IMR-90 (cell line): ENCODE results near the gene FBP1. TPM values are rescaled to one million over a fixed set of nuclear protein-coding genes. Genes with fewer than 3 reads are reported as not detected.

Source experiments
- ATAC-seq: fragments of 200-7000 bp; cut with Tn5 transposase; 2 replicates; pipeline ENCODE4 v1.9.1; 2020; ENCODE audit warnings: low read depth, mild to moderate bottlenecking, moderate library complexity
- BruUV-seq: library from RNA; stranded (reverse); fragments of 400-500 nt; replicated peaks from 2 replicates; lab custom pipeline; 2021; lab: Mats Ljungman, UMichigan
- CTCF ChIA-PET: fragments of 300-600 bp; formaldehyde crosslinking; extraction: SDS; loops from one replicate; lab custom pipeline; 2021; ENCODE audit warnings: antibody characterized with exemption; lab: Yijun Ruan, JAX
- POLR2A ChIA-PET: fragments of 300-600 bp; sonication (Branson Sonifier 250); formaldehyde crosslinking; loops from one replicate; lab custom pipeline; 2022; ENCODE audit warnings: antibody characterized with exemption; ENCODE audit not compliant: unreplicated experiment; lab: Charles Lee
- DNase-seq: peaks from one replicate; pipeline ENCODE4 v3.0.0; 2013
- H2AFZ ChIP-seq: replicated peaks from 2 replicates; pipeline ENCODE3; 2013; ENCODE audit warnings: low read length, mild to moderate bottlenecking; ENCODE audit not compliant: poor library complexity
- H2AK5ac ChIP-seq: 2 replicates; pipeline ENCODE4 v1.6.1; 2013; ENCODE audit warnings: low read depth, low read length, inconsistent platforms
- H2AK9ac ChIP-seq: replicated peaks from 2 replicates; pipeline ENCODE3; 2013; ENCODE audit warnings: mild to moderate bottlenecking, low read depth, low read length, moderate library complexity; ENCODE audit not compliant: poor library complexity
- H2BK120ac ChIP-seq: 2 replicates; pipeline ENCODE4 v1.6.1; 2013; ENCODE audit warnings: low read depth, low read length, inconsistent platforms
- H2BK15ac ChIP-seq: 3 replicates; pipeline ENCODE4 v1.6.1; 2013; ENCODE audit warnings: low read depth, low read length, inconsistent platforms
- H2BK20ac ChIP-seq: 2 replicates; pipeline ENCODE4 v1.6.1; 2013; ENCODE audit warnings: low read depth, mild to moderate bottlenecking, inconsistent platforms, low read length, moderate library complexity
- H2BK5ac ChIP-seq: 2 replicates; pipeline ENCODE4 v1.6.1; 2013; ENCODE audit warnings: mild to moderate bottlenecking, low read depth, low read length, inconsistent platforms; ENCODE audit not compliant: poor library complexity, severe bottlenecking
- H3K14ac ChIP-seq: replicated peaks from 2 replicates; pipeline ENCODE4 v1.6.1; 2013; ENCODE audit warnings: low read depth, low read length, inconsistent platforms
- H3K18ac ChIP-seq: 2 replicates; pipeline ENCODE4 v1.6.1; 2013; ENCODE audit warnings: low read depth, low read length, control low read depth
- H3K23ac ChIP-seq: 2 replicates; pipeline ENCODE4 v1.6.1; 2013; ENCODE audit warnings: low read depth, low read length, inconsistent platforms
- H3K27ac ChIP-seq: 2 replicates; pipeline ENCODE4 v1.5.1; 2013; ENCODE audit warnings: mild to moderate bottlenecking, control low read depth, low read length; ENCODE audit not compliant: insufficient read depth
- H3K27me3 ChIP-seq: 2 replicates; pipeline ENCODE4 v1.6.1; 2013; ENCODE audit warnings: low read length; ENCODE audit not compliant: control insufficient read depth, insufficient read depth
- H3K36me3 ChIP-seq: 2 replicates; pipeline ENCODE4 v1.6.1; 2013; ENCODE audit warnings: low read length, mixed read lengths; ENCODE audit not compliant: control insufficient read depth, insufficient read depth
- H3K4ac ChIP-seq: 2 replicates; pipeline ENCODE4 v1.6.1; 2013; ENCODE audit warnings: low read depth, low read length, inconsistent platforms
- H3K4me1 ChIP-seq: 2 replicates; pipeline ENCODE4 v1.6.1; 2013; ENCODE audit warnings: low read length, mixed read lengths; ENCODE audit not compliant: control insufficient read depth, insufficient read depth
- H3K4me2 ChIP-seq: 2 replicates; pipeline ENCODE4 v1.6.1; 2013; ENCODE audit warnings: low read depth, mild to moderate bottlenecking, control low read depth, low read length, moderate library complexity
- H3K4me3 ChIP-seq: 2 replicates; pipeline ENCODE4 v1.5.1; 2013; ENCODE audit warnings: low read depth, mild to moderate bottlenecking, control low read depth, low read length, moderate library complexity; ENCODE audit not compliant: insufficient read depth
- H3K56ac ChIP-seq: 2 replicates; pipeline ENCODE4 v1.6.1; 2013; ENCODE audit warnings: low read length, inconsistent platforms; ENCODE audit not compliant: insufficient read depth; ENCODE audit errors: extremely low read depth
- H3K79me1 ChIP-seq, 2 experiments: 2 replicates each; pipeline ENCODE4 v1.6.1; 2013; ENCODE audit warnings: low read length in 2 of 2, inconsistent platforms in 1 of 2, low read depth in 1 of 2
- H3K9ac ChIP-seq: 2 replicates; pipeline ENCODE4 v1.6.1; 2013; ENCODE audit warnings: low read depth, low read length, control low read depth
- H3K9me1 ChIP-seq: 2 replicates; pipeline ENCODE4 v1.6.1; 2013; ENCODE audit warnings: low read length, inconsistent platforms; ENCODE audit not compliant: insufficient read depth
- H3K9me3 ChIP-seq: 2 replicates; pipeline ENCODE4 v1.6.1; 2013; ENCODE audit warnings: low read length; ENCODE audit not compliant: control insufficient read depth, insufficient read depth
- H4K20me1 ChIP-seq: 2 replicates; pipeline ENCODE4 v1.6.1; 2013; ENCODE audit warnings: low read length, inconsistent platforms; ENCODE audit not compliant: insufficient read depth
- H4K5ac ChIP-seq: 2 replicates; pipeline ENCODE4 v1.6.1; 2013; ENCODE audit warnings: mild to moderate bottlenecking, low read depth, low read length, control low read depth
- H4K8ac ChIP-seq, 2 experiments: 2 replicates each; pipeline ENCODE4 v1.6.1; 2013; ENCODE audit warnings: low read depth in 2 of 2, low read length in 2 of 2, control low read depth in 1 of 2, inconsistent platforms in 1 of 2
- H4K91ac ChIP-seq: 2 replicates; pipeline ENCODE4 v1.6.1; 2013; ENCODE audit warnings: low read depth, low read length, inconsistent platforms; ENCODE audit not compliant: insufficient read depth
- CHD1 ChIP-seq: IDR thresholded peaks from 2 replicates; pipeline ENCODE4 v1.6.1; 2012; ENCODE audit warnings: low read depth, low read length, improper control_type of control experiment
- MAFK ChIP-seq: IDR thresholded peaks from 2 replicates; pipeline ENCODE4 v1.6.1; 2012; ENCODE audit warnings: low read depth, low read length, improper control_type of control experiment
- NFE2L2 ChIP-seq: fragments of 150-350 bp; IDR thresholded peaks from 2 replicates; pipeline ENCODE4 v1.6.1; 2016; ENCODE audit warnings: low read depth, mild to moderate bottlenecking, low read length
- POLR2A ChIP-seq: IDR thresholded peaks from 2 replicates; pipeline ENCODE4 v1.6.1; 2012; ENCODE audit warnings: mild to moderate bottlenecking, low read depth, low read length
- RCOR1 ChIP-seq: IDR thresholded peaks from 2 replicates; pipeline ENCODE4 v1.6.1; 2012; ENCODE audit warnings: mild to moderate bottlenecking, low read length, improper control_type of control experiment; ENCODE audit not compliant: insufficient replicate concordance
- SMC3 ChIP-seq: fragments of 150-350 bp; IDR thresholded peaks from 2 replicates; pipeline ENCODE4 v1.6.1; 2016; ENCODE audit warnings: low read depth, mild to moderate bottlenecking, antibody characterized with exemption, low read length, moderate library complexity
- WGBS, 2 experiments: methylation state at CpG; one replicate each; pipeline versions ENCODE4 v1.1.5 to v1.1.7; 2013; ENCODE audit warnings: missing lambda C conversion rate in 2 of 2; ENCODE audit not compliant: insufficient read length in 1 of 2; ENCODE audit errors: extremely low coverage in 2 of 2; 5-methylcytosine and 5-hydroxymethylcytosine counted together
- dilution Hi-C: fragments of 300-500 bp; cut with HindIII; formaldehyde crosslinking; loops from one replicate; pipeline ENCODE4 v1.14.3; 2018; ENCODE audit warnings: low sequenced_read_pairs; ENCODE audit not compliant: unreplicated experiment
- in situ Hi-C: fragments of 300-500 bp; cut with MboI; formaldehyde crosslinking; loops from 3 replicates; pipeline ENCODE4 v1.14.3; 2019; ENCODE audit warnings: low sequenced_read_pairs, inconsistent platforms, mixed read lengths
- intact Hi-C: fragments of 100-400 bp; cut with micrococcal nuclease; formaldehyde crosslinking; loops from 2 replicates; pipeline ENCODE4 v1.10.0; 2022
- polyA plus RNA-seq, 3 experiments: library from polyadenylated mRNA; depleted of rRNA; stranded (reverse); fragments of >200 nt; gene quantifications; 2 replicates each; pipeline ENCODE4 v1.2.3, GENCODE V29; 2012; ENCODE audit warnings: low replicate concordance in 1 of 3
- total RNA-seq: library from RNA; depleted of rRNA; stranded (reverse); fragments of >200 nt; gene quantifications from 2 replicates; pipeline ENCODE4 v1.2.3, GENCODE V29; 2012
- TF ChIP-seq, protein P1 (sequence below): fragments of 150-350 bp; IDR thresholded peaks from 2 replicates; pipeline ENCODE4 v1.6.1; 2016; ENCODE audit warnings: low read depth, mild to moderate bottlenecking, low read length, moderate library complexity, borderline replicate concordance
- TF ChIP-seq, protein P2 (sequence below): conservative IDR thresholded peaks from 2 replicates; pipeline ENCODE4 v1.5.1; 2012; ENCODE audit warnings: mild to moderate bottlenecking, low read depth, low read length, improper control_type of control experiment

FBP1 gene
- total and polyA plus RNA-seq, 2 of the 4 experiments (the other 2 are of a cell fraction), result not detected

DNA sequence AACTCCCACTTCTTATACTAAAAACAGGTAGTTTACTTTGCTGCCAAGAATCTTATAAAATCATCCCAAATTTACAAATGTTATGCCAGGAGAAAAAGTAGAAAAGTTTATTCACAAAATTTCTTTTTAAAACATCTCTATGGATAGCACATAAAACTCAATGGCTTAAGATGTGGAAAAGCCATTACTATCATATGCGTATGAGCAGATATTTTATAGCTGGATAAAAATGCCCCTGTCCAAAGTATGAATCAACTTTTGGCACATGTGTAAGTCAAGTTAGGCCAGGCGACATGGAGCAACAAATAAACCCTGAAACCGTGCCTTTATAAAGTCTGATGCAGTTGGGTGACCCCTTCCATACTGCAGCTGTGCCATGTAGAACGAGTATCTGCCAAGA, 38.6 kb upstream of the FBP1 start:
- no peak overlapping the region for H3K9ac ChIP-seq
- dilution Hi-C loops, result no loop called here
- no peak overlapping the region for H3K27ac ChIP-seq
- no peak overlapping the region for H3K4ac ChIP-seq
- H2AFZ ChIP-seq, result peak overlapping the region; percentile 52
- H3K14ac ChIP-seq, result no peak overlapping the region
- no peaks in the 10 kb centered on the region for H3K9me1 ChIP-seq
- POLR2A ChIA-PET, result no interaction called here
- no peaks in the 10 kb centered on the region for H3K9me3 ChIP-seq
- DNase-seq (no peak), ATAC-seq (no peak)
- no peaks in the 10 kb centered on the region for H4K20me1 ChIP-seq
- no peak overlapping the region for H4K91ac ChIP-seq
- no peak for TF ChIP-seq SMC3
- TF ChIP-seq, protein P1, sequence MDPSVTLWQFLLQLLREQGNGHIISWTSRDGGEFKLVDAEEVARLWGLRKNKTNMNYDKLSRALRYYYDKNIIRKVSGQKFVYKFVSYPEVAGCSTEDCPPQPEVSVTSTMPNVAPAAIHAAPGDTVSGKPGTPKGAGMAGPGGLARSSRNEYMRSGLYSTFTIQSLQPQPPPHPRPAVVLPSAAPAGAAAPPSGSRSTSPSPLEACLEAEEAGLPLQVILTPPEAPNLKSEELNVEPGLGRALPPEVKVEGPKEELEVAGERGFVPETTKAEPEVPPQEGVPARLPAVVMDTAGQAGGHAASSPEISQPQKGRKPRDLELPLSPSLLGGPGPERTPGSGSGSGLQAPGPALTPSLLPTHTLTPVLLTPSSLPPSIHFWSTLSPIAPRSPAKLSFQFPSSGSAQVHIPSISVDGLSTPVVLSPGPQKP, result no peak
- no peak for TF ChIP-seq RCOR1
- TF ChIP-seq, protein P2, sequence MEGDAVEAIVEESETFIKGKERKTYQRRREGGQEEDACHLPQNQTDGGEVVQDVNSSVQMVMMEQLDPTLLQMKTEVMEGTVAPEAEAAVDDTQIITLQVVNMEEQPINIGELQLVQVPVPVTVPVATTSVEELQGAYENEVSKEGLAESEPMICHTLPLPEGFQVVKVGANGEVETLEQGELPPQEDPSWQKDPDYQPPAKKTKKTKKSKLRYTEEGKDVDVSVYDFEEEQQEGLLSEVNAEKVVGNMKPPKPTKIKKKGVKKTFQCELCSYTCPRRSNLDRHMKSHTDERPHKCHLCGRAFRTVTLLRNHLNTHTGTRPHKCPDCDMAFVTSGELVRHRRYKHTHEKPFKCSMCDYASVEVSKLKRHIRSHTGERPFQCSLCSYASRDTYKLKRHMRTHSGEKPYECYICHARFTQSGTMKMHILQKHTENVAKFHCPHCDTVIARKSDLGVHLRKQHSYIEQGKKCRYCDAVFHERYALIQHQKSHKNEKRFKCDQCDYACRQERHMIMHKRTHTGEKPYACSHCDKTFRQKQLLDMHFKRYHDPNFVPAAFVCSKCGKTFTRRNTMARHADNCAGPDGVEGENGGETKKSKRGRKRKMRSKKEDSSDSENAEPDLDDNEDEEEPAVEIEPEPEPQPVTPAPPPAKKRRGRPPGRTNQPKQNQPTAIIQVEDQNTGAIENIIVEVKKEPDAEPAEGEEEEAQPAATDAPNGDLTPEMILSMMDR, result no peak
- no peak for TF ChIP-seq CHD1
- no peak for TF ChIP-seq NFE2L2
- TF ChIP-seq MAFK, result no peak
- no peak for TF ChIP-seq POLR2A
- H2BK20ac ChIP-seq, result no peak overlapping the region
- peaks cover 9% of the 10 kb centered on the region for H3K4me1 ChIP-seq
- H3K27me3 ChIP-seq, result no peaks in the 10 kb centered on the region; the same call in 1 of the 2 replicates
- no peak overlapping the region for H2BK5ac ChIP-seq
- intact Hi-C loops, result no loop called here
- no peaks in the 10 kb centered on the region for H3K36me3 ChIP-seq
- no peak overlapping the region for H3K23ac ChIP-seq
- H2BK15ac ChIP-seq, result 0 out of 3 replicates have a peak overlapping the region, but pooled peaks have one; percentile 49
- in situ Hi-C loops, result no loop called here
- no peak overlapping the region for H3K18ac ChIP-seq
- no peaks in the 10 kb centered on the region for H3K79me1 ChIP-seq
- CTCF ChIA-PET, result interaction anchor here (1.8 kb wide), 1 partner anchor 450 kb away, joined by 5 read pairs; no protein-coding TSS in a partner anchor
- no peak overlapping the region for H3K4me2 ChIP-seq
- H3K4me3 ChIP-seq, result no peak overlapping the region
- 10% methylated on average over 2 of the region's 4 CpGs; no CpG with 5 or more reads in 1 of the 2 experiments for WGBS, 2 experiments
- H4K5ac ChIP-seq, result no peak overlapping the region
- H2BK120ac ChIP-seq, result 0 out of 2 replicates have a peak overlapping the region, but pooled peaks have one; percentile 48
- H4K8ac ChIP-seq, result no peak overlapping the region
- H2AK9ac ChIP-seq, result no peak overlapping the region
- H2AK5ac ChIP-seq, result peak overlapping the region; percentile 70; the same call in 1 of the 2 replicates
- no peak overlapping the region for H3K56ac ChIP-seq
- no TSS peak for BruUV-seq
